Measurements from ENCODE around the gene RPP25. TPM values are rescaled to one million over a fixed set of nuclear protein-coding genes. Genes with fewer than 3 reads are reported as not detected.

RPP25 gene
- polyA plus RNA-seq, 2 of the 4 experiments (the other 2 are of a cell fraction): 8.8 to 13.7 TPM

GRCh38 chr15:74988007-74988800 lies 31.6 kb upstream of the RPP25 start (continued):
- TF ChIP-seq CTCF (IDR thresholded peaks at IDR 0.05): peak; percentile 68
- no peak for TF ChIP-seq GATA3 (IDR thresholded peaks at IDR 0.05; ENCODE audit: borderline replicate concordance)
- TF ChIP-seq HOXB5 (CRISPR knock-in tag; IDR thresholded peaks at IDR 0.05): no peak
- TF ChIP-seq HOXB13 (CRISPR knock-in tag; IDR thresholded peaks at IDR 0.05; ENCODE audit: low read depth): no peak
- TF ChIP-seq RFX5 (IDR thresholded peaks at IDR 0.05): no peak
- TF ChIP-seq MAZ (IDR thresholded peaks at IDR 0.05; ENCODE audit: borderline replicate concordance, low read depth, low read length): peak; percentile 77; the same call in 1 of the 2 replicates
- TF ChIP-seq USF2 (IDR thresholded peaks at IDR 0.05): no peak
- no peak for TF ChIP-seq CBX2 (IDR thresholded peaks at IDR 0.05; ENCODE audit: borderline replicate concordance, low read depth)
- no peak for TF ChIP-seq ZC3H11A (IDR thresholded peaks at IDR 0.05)
- TF ChIP-seq FOXS1 (CRISPR knock-in tag; IDR thresholded peaks at IDR 0.05): no peak
- TF ChIP-seq CHD4 (IDR thresholded peaks at IDR 0.05; ENCODE audit: borderline replicate concordance): no peak
- TF ChIP-seq EP300 (IDR thresholded peaks at IDR 0.05): no peak
- no peak for TF ChIP-seq ELK1 (IDR thresholded peaks at IDR 0.05; ENCODE audit: low read depth, low read length)
- TF ChIP-seq RAD21 (conservative IDR thresholded peaks at IDR 0.05 in 1 of 2, IDR thresholded peaks at IDR 0.05 in 1 of 2): peak; percentile 79 to 84
- no peak for TF ChIP-seq MAX (IDR thresholded peaks at IDR 0.05)
- TF ChIP-seq BHLHE40 (IDR thresholded peaks at IDR 0.05; ENCODE audit: low read depth, low read length): no peak

- POLR2A ChIA-PET: interaction anchor here (1.8 kb wide), 1 partner anchor 27 kb away, joined by 6 read pairs; the partner anchor contains the start of gene RPP25
- DNase-seq (ENCODE audit: low read depth in 1 of 2, low spot score in 1 of 2) (peak; percentile 40 to 56), ATAC-seq (0 out of 6 replicates have a peak, but pooled peaks of 1 of the 2 experiments have one; percentile 44), FAIRE-seq (no peak)
- H3K9me3 ChIP-seq: no peaks in the 10 kb centered on the region
- no peak overlapping the region for H3K27ac ChIP-seq
- CTCF ChIA-PET: interaction anchor here (2.2 to 2.4 kb wide), 2 partner anchors 34 to 213 kb away, joined by 6 to 10 read pairs; no protein-coding TSS in a partner anchor
- WGBS (ENCODE audit: missing lambda C conversion rate): 11% methylated on average over 4 of the region's 4 CpGs
- peaks cover 12% of the 10 kb centered on the region for H3K4me1 ChIP-seq
- TF ChIP-seq JUNB (IDR thresholded peaks at IDR 0.05): no peak
- TF ChIP-seq FOSL2 (IDR thresholded peaks at IDR 0.05): 0 out of 2 replicates have a peak, but pooled peaks have one; percentile 6
- TF ChIP-seq FOSL2 (CRISPR knock-in tag; IDR thresholded peaks at IDR 0.05): peak; percentile 69
- H3K4me2 ChIP-seq: peak overlapping the region; percentile 39
- H3K4me3 ChIP-seq: no peak overlapping the region
These were observed 27.2 kb upstream of the RPP25 start for GRCh38 chr15:74983725-74984231.

- ChIA-PET POLR2A (interaction anchor here (1.0 kb wide), 1 partner anchor 25 kb away, joined by 3 read pairs; no protein-coding TSS in a partner anchor), CTCF (interaction anchor here (0.5 to 1.8 kb wide), 6 partner anchors 25 to 1834 kb away, joined by 3 to 7 read pairs (median 4); partner anchors contain the start of gene RPP25)
- ATAC-seq: no peak
- WGBS (ENCODE audit: missing lambda C conversion rate): 58% methylated on average over 5 of the region's 5 CpGs
- no peak for FAIRE-seq
- no peaks in the 10 kb centered on the region for H3K9me3 ChIP-seq
- H3K4me2 ChIP-seq: no peak overlapping the region
- H3K4me3 ChIP-seq: no peak overlapping the region
- H3K4me1 ChIP-seq: peaks cover 18% of the 10 kb centered on the region
- H3K27ac ChIP-seq: no peak overlapping the region
- DNase-seq (ENCODE audit: low read depth in 1 of 2, low spot score in 1 of 2): no peak
- TF ChIP-seq CHD4 (IDR thresholded peaks at IDR 0.05; ENCODE audit: borderline replicate concordance): no peak
- no peak for TF ChIP-seq HOXB13 (CRISPR knock-in tag; IDR thresholded peaks at IDR 0.05; ENCODE audit: low read depth)
- TF ChIP-seq JUN (IDR thresholded peaks at IDR 0.05): no peak
- no peak for TF ChIP-seq ATOH8 (CRISPR knock-in tag; IDR thresholded peaks at IDR 0.05; ENCODE audit: low read depth)
- no peak for TF ChIP-seq CBX2 (IDR thresholded peaks at IDR 0.05; ENCODE audit: borderline replicate concordance, low read depth)
- no peak for TF ChIP-seq USF2 (IDR thresholded peaks at IDR 0.05)
- TF ChIP-seq NR3C1 (IDR thresholded peaks at IDR 0.05): no peak
- TF ChIP-seq BCL3 (IDR thresholded peaks at IDR 0.05): no peak
- TF ChIP-seq PBX3 (IDR thresholded peaks at IDR 0.05): no peak
- no peak for TF ChIP-seq MAFK (IDR thresholded peaks at IDR 0.05; ENCODE audit: partially characterized antibody)
These were observed 25.6 kb upstream of the RPP25 start for GRCh38 chr15:74982183-74982582.
